Effector memory CD4-positive, alpha-beta T cell (primary cell): ENCODE data around the gene LSAMP.

Source experiments
- DNase-seq, 3 donors: peaks; one replicate each; pipeline ENCODE4 v3.0.0-alpha.2; 2020
- H3K27ac ChIP-seq: 2 replicates; pipeline ENCODE4 v1.7.0; 2013; ENCODE audit warnings: mild to moderate bottlenecking, low read length, moderate library complexity; ENCODE audit not compliant: insufficient read depth, poor library complexity, severe bottlenecking
- H3K27me3 ChIP-seq: replicated peaks from 2 replicates; pipeline ENCODE4 v1.7.0; 2013; ENCODE audit warnings: mild to moderate bottlenecking, low read length; ENCODE audit not compliant: insufficient read depth, control insufficient read depth, poor library complexity, severe bottlenecking
- H3K36me3 ChIP-seq: 2 replicates; pipeline ENCODE4 v1.7.0; 2013; ENCODE audit warnings: mild to moderate bottlenecking, low read length, moderate library complexity; ENCODE audit not compliant: control insufficient read depth, insufficient read depth
- H3K4me1 ChIP-seq: 2 replicates; pipeline ENCODE4 v1.7.0; 2013; ENCODE audit warnings: low read length, mild to moderate bottlenecking; ENCODE audit not compliant: control insufficient read depth, insufficient read depth, poor library complexity, severe bottlenecking
- H3K4me3 ChIP-seq: 2 replicates; pipeline ENCODE4 v1.7.0; 2013; ENCODE audit warnings: low read length, low read depth, mild to moderate bottlenecking; ENCODE audit not compliant: insufficient read depth, poor library complexity, severe bottlenecking
- H3K9me3 ChIP-seq: 2 replicates; pipeline ENCODE4 v1.7.0; 2013; ENCODE audit warnings: mild to moderate bottlenecking, low read length, moderate library complexity; ENCODE audit not compliant: control insufficient read depth

LSAMP gene

GRCh38 chr3:115930922-115931321 is 514.4 kb downstream of the LSAMP start:
- H3K27me3 ChIP-seq: no peaks in the 10 kb centered on the region
- H3K27ac ChIP-seq: no peak overlapping the region
- no peaks in the 10 kb centered on the region for H3K9me3 ChIP-seq
- H3K4me3 ChIP-seq: no peak overlapping the region
- DNase-seq: no peak
- no peaks in the 10 kb centered on the region for H3K36me3 ChIP-seq
- no peaks in the 10 kb centered on the region for H3K4me1 ChIP-seq

GRCh38 chr3:115930168-115930567 is 515.1 kb downstream of the LSAMP start:
- DNase-seq: no peak
- Histone ChIP-seq H3K27ac (no peak overlapping the region), H3K27me3 (no peaks in the 10 kb centered on the region), H3K36me3 (no peaks in the 10 kb centered on the region), H3K4me1 (no peaks in the 10 kb centered on the region), H3K4me3 (no peak overlapping the region), H3K9me3 (no peaks in the 10 kb centered on the region)

GRCh38 chr3:115928376-115928775 is 516.9 kb downstream of the LSAMP start:
- no peaks in the 10 kb centered on the region for H3K9me3 ChIP-seq
- no peaks in the 10 kb centered on the region for H3K36me3 ChIP-seq
- DNase-seq: no peak
- H3K27me3 ChIP-seq: no peaks in the 10 kb centered on the region
- no peaks in the 10 kb centered on the region for H3K4me1 ChIP-seq
- no peak overlapping the region for H3K27ac ChIP-seq
- H3K4me3 ChIP-seq: no peak overlapping the region

GRCh38 chr3:115927197-115927596 is 518.1 kb downstream of the LSAMP start:
- no peaks in the 10 kb centered on the region for H3K36me3 ChIP-seq
- H3K27me3 ChIP-seq: no peaks in the 10 kb centered on the region
- no peak for DNase-seq
- no peak overlapping the region for H3K4me3 ChIP-seq
- no peak overlapping the region for H3K27ac ChIP-seq
- H3K4me1 ChIP-seq: no peaks in the 10 kb centered on the region
- no peaks in the 10 kb centered on the region for H3K9me3 ChIP-seq

GRCh38 chr3:115922681-115923347 is 522.5 kb downstream of the LSAMP start:
- Histone ChIP-seq H3K9me3 (no peaks in the 10 kb centered on the region), H3K27ac (no peak overlapping the region), H3K4me1 (no peaks in the 10 kb centered on the region), H3K36me3 (no peaks in the 10 kb centered on the region), H3K27me3 (no peaks in the 10 kb centered on the region), H3K4me3 (no peak overlapping the region)
- no peak for DNase-seq

GRCh38 chr3:115921711-115922110 is 523.6 kb downstream of the LSAMP start:
- H3K36me3 ChIP-seq: no peaks in the 10 kb centered on the region
- H3K4me1 ChIP-seq: no peaks in the 10 kb centered on the region
- H3K4me3 ChIP-seq: no peak overlapping the region
- H3K27me3 ChIP-seq: no peaks in the 10 kb centered on the region
- DNase-seq: no peak
- no peaks in the 10 kb centered on the region for H3K9me3 ChIP-seq
- H3K27ac ChIP-seq: no peak overlapping the region

GRCh38 chr3:115918900-115919299 is 526.4 kb downstream of the LSAMP start:
- no peaks in the 10 kb centered on the region for H3K27me3 ChIP-seq
- no peak overlapping the region for H3K27ac ChIP-seq
- H3K9me3 ChIP-seq: no peaks in the 10 kb centered on the region
- no peaks in the 10 kb centered on the region for H3K4me1 ChIP-seq
- no peak overlapping the region for H3K4me3 ChIP-seq
- no peak for DNase-seq
- H3K36me3 ChIP-seq: no peaks in the 10 kb centered on the region

- H3K9me3 ChIP-seq: no peaks in the 10 kb centered on the region
- no peak overlapping the region for H3K27ac ChIP-seq
- no peak for DNase-seq
- no peaks in the 10 kb centered on the region for H3K27me3 ChIP-seq
- H3K36me3 ChIP-seq: no peaks in the 10 kb centered on the region
- H3K4me1 ChIP-seq: no peaks in the 10 kb centered on the region
- H3K4me3 ChIP-seq: no peak overlapping the region
Observed at GRCh38 chr3:115916866-115917265, 528.4 kb downstream of the LSAMP start.

GRCh38 chr3:115915061-115915460 is 530.2 kb downstream of the LSAMP start:
- Histone ChIP-seq H3K4me3 (no peak overlapping the region), H3K27me3 (no peaks in the 10 kb centered on the region), H3K4me1 (no peaks in the 10 kb centered on the region), H3K9me3 (no peaks in the 10 kb centered on the region), H3K27ac (no peak overlapping the region), H3K36me3 (no peaks in the 10 kb centered on the region)
- no peak for DNase-seq

- no peak for DNase-seq
- Histone ChIP-seq H3K27ac (no peak overlapping the region), H3K9me3 (no peaks in the 10 kb centered on the region), H3K4me1 (no peaks in the 10 kb centered on the region), H3K36me3 (no peaks in the 10 kb centered on the region), H3K27me3 (no peaks in the 10 kb centered on the region), H3K4me3 (no peak overlapping the region)
Observed at GRCh38 chr3:115913069-115913686, 532.1 kb downstream of the LSAMP start.
